ENCODE data around the gene SOAT2.

SOAT2 gene

GRCh38 chr12:53067074-53067992 lies 36.0 kb upstream of the SOAT2 start:
- H3K9me3 ChIP-seq (ENCODE audit: control insufficient read depth, low read length): no peaks in the 10 kb centered on the region
- WGBS, 2 experiments (ENCODE audit: insufficient coverage in 2 of 2): 82 to 89% methylated on average over 4 of the region's 7 CpGs
- peak overlapping the region; percentile 53 for H3K27ac ChIP-seq (ENCODE audit: low read depth, low read length, severe bottlenecking)
- peaks cover 24% of the 10 kb centered on the region for H3K36me3 ChIP-seq (ENCODE audit: control insufficient read depth, insufficient read depth, low read length)
- H3K4me1 ChIP-seq (ENCODE audit: control insufficient read depth, insufficient read depth, low read length, poor library complexity, severe bottlenecking): peaks cover 37% of the 10 kb centered on the region
- no peak overlapping the region for H3K4me3 ChIP-seq (ENCODE audit: extremely low read depth, insufficient read depth, low read length, poor library complexity, severe bottlenecking)

DNA sequence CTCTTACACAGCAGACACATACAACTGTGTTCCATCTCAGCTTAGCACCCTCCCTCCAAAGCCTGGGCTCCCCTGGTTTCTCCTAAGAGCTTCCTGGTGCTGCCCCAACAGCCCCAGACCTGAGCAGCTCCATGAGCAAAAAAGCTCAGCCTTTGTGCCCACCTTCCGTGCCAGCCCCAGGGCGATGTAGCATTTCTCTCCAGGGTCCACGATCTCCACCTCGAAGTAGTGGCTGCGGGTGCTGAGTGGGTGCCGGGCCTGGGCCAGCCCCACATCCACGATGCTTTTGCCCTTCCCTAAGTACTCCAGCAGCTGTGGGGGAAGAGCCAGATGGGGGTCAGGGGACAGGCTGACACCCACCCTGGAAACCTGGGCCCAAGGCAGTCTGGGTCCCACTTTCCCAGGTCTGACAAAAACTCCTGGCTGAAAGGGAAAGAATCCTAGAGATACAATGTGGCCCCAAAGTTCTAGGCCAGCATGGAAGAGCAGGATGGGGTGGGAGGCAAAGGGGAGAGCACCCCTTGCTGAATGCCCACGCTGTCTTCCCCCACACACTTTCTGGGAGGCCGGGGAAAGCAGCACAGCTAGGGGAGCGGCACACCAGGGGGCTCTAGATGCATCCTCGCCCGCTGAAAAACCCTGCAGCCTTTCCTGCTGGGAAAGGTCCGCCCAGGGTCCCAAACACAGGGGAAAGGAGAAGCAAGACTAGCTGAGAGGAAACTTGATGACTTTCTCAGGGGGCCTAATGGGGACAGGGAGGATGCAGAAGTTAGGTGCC lies 35.1 kb upstream of the SOAT2 start:
- Histone ChIP-seq H3K36me3 (ENCODE audit: control insufficient read depth, insufficient read depth, low read length) (peaks cover 19% of the 10 kb centered on the region), H3K4me3 (ENCODE audit: extremely low read depth, insufficient read depth, low read length, poor library complexity, severe bottlenecking) (no peak overlapping the region), H3K27ac (ENCODE audit: low read depth, low read length, severe bottlenecking) (no peak overlapping the region), H3K9me3 (ENCODE audit: control insufficient read depth, low read length) (no peaks in the 10 kb centered on the region), H3K4me1 (ENCODE audit: control insufficient read depth, insufficient read depth, low read length, poor library complexity, severe bottlenecking) (peaks cover 44% of the 10 kb centered on the region)
- WGBS, 2 experiments (ENCODE audit: insufficient coverage in 2 of 2): 91 to 95% methylated on average over 11 to 12 of the region's 13 CpGs

GRCh38 chr12:53068811-53069585 lies 34.3 kb upstream of the SOAT2 start:
- Histone ChIP-seq H3K36me3 (ENCODE audit: control insufficient read depth, insufficient read depth, low read length) (peaks cover 19% of the 10 kb centered on the region), H3K27ac (ENCODE audit: low read depth, low read length, severe bottlenecking) (no peak overlapping the region), H3K9me3 (ENCODE audit: control insufficient read depth, low read length) (no peaks in the 10 kb centered on the region), H3K4me1 (ENCODE audit: control insufficient read depth, insufficient read depth, low read length, poor library complexity, severe bottlenecking) (peaks cover 44% of the 10 kb centered on the region), H3K4me3 (ENCODE audit: extremely low read depth, insufficient read depth, low read length, poor library complexity, severe bottlenecking) (no peak overlapping the region)
- 68 to 90% methylated on average over 5 to 10 of the region's 15 CpGs for WGBS, 2 experiments (ENCODE audit: insufficient coverage in 2 of 2)

- 79 to 82% methylated on average over 3 to 4 of the region's 12 CpGs for WGBS, 2 experiments (ENCODE audit: insufficient coverage in 2 of 2)
- peaks cover 44% of the 10 kb centered on the region for H3K4me1 ChIP-seq (ENCODE audit: control insufficient read depth, insufficient read depth, low read length, poor library complexity, severe bottlenecking)
These were observed 33.5 kb upstream of the SOAT2 start for GRCh38 chr12:53069621-53070410.

GRCh38 chr12:53070877-53071492 lies 32.3 kb upstream of the SOAT2 start:
- Histone ChIP-seq H3K36me3 (ENCODE audit: control insufficient read depth, insufficient read depth, low read length) (peaks cover 30% of the 10 kb centered on the region), H3K9me3 (ENCODE audit: control insufficient read depth, low read length) (no peaks in the 10 kb centered on the region), H3K27ac (ENCODE audit: low read depth, low read length, severe bottlenecking) (peak overlapping the region; percentile 53), H3K4me3 (ENCODE audit: extremely low read depth, insufficient read depth, low read length, poor library complexity, severe bottlenecking) (no peak overlapping the region), H3K4me1 (ENCODE audit: control insufficient read depth, insufficient read depth, low read length, poor library complexity, severe bottlenecking) (peaks cover 44% of the 10 kb centered on the region)
- WGBS, 2 experiments (ENCODE audit: insufficient coverage in 2 of 2): 80 to 81% methylated on average over 1 to 4 of the region's 7 CpGs

More at GRCh38 chr12:53069621-53070410, 33.5 kb upstream of the SOAT2 start:
- H3K27ac ChIP-seq (ENCODE audit: low read depth, low read length, severe bottlenecking): no peak overlapping the region
- H3K4me3 ChIP-seq (ENCODE audit: extremely low read depth, insufficient read depth, low read length, poor library complexity, severe bottlenecking): no peak overlapping the region
- peaks cover 27% of the 10 kb centered on the region for H3K36me3 ChIP-seq (ENCODE audit: control insufficient read depth, insufficient read depth, low read length)
- H3K9me3 ChIP-seq (ENCODE audit: control insufficient read depth, low read length): no peaks in the 10 kb centered on the region

DNA sequence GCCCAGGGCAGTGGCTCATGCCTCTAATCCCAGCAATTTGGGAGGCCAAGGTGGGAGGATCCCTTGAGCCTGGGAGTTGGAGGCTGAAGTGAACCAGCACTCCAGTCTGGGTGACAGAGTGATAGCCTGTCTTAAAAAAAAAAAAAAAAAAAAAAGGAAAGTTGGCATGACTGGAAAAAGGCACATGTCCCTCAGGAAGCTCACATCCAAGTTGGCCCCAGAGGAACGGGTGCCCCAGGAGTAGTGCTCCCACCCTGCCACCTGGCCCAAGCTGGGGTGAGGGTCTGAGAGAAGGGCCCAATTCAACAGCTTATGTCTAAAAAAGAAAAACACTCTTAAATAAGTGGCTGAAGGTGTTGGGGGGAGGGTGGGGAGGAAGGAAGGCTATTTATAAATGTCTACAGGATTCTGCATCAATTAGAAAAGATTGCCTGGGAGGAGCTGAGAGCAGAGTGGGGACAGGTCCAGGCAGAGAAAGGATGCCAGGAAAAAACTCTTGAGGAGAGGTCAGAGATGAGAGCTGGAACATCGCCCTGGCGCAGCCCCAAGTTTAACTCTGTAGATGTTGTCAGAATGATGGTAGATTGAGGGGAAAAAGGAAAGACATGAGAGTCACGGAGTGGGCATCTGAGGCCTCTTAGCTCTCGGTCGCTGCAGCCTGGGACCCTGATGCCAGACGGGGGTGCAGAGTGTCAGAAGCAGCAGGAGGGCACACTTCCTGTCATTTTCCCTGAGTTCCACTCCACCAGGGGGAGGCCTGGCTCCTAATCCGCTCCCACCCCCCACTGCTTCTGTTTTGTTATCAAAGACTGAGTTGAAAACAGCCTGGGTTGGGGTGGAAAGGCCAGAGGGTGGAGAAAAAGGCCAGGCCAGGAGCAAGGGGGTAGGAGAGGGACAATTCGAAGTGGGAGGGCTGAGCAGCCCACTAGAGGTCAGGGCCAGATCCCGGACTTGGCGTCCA lies 31.4 kb upstream of the SOAT2 start:
- peaks cover 35% of the 10 kb centered on the region for H3K4me1 ChIP-seq (ENCODE audit: control insufficient read depth, insufficient read depth, low read length, poor library complexity, severe bottlenecking)
- peak overlapping the region; percentile 53 for H3K27ac ChIP-seq (ENCODE audit: low read depth, low read length, severe bottlenecking)
- no peak overlapping the region for H3K4me3 ChIP-seq (ENCODE audit: extremely low read depth, insufficient read depth, low read length, poor library complexity, severe bottlenecking)
- no peaks in the 10 kb centered on the region for H3K9me3 ChIP-seq (ENCODE audit: control insufficient read depth, low read length)
- H3K36me3 ChIP-seq (ENCODE audit: control insufficient read depth, insufficient read depth, low read length): peaks cover 33% of the 10 kb centered on the region
- 53 to 64% methylated on average over 8 to 9 of the region's 11 CpGs for WGBS, 2 experiments (ENCODE audit: insufficient coverage in 2 of 2)

DNA sequence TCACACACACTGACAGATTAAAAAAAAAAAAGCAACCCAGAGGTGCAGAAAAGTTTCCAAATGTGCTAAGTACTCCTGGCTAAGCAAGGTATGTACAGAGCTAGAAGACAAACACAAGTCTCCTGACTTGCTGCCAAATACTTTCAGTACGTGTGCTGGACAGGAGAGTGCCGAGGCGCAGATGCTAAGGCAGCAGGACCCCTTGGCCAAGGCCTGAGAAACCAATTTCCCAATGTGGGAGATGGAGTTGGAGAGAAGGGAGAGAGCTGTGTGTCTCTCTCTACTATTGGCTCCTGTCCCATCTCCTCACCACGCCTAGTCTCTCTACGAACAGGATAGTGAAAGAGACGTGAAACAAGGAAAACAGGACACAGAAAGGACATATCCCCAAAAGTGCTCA lies 29.4 kb upstream of the SOAT2 start:
- 94 to 97% methylated on average over 5 of the region's 6 CpGs for WGBS, 2 experiments (ENCODE audit: insufficient coverage in 2 of 2)
- Histone ChIP-seq H3K27ac (ENCODE audit: low read depth, low read length, severe bottlenecking) (no peak overlapping the region), H3K9me3 (ENCODE audit: control insufficient read depth, low read length) (no peaks in the 10 kb centered on the region), H3K36me3 (ENCODE audit: control insufficient read depth, insufficient read depth, low read length) (peaks cover 40% of the 10 kb centered on the region), H3K4me1 (ENCODE audit: control insufficient read depth, insufficient read depth, low read length, poor library complexity, severe bottlenecking) (peaks cover 29% of the 10 kb centered on the region), H3K4me3 (ENCODE audit: extremely low read depth, insufficient read depth, low read length, poor library complexity, severe bottlenecking) (no peak overlapping the region)

GRCh38 chr12:53074283-53074998 lies 28.8 kb upstream of the SOAT2 start:
- Histone ChIP-seq H3K9me3 (ENCODE audit: control insufficient read depth, low read length) (no peaks in the 10 kb centered on the region), H3K27ac (ENCODE audit: low read depth, low read length, severe bottlenecking) (no peak overlapping the region), H3K4me3 (ENCODE audit: extremely low read depth, insufficient read depth, low read length, poor library complexity, severe bottlenecking) (no peak overlapping the region), H3K36me3 (ENCODE audit: control insufficient read depth, insufficient read depth, low read length) (peaks cover 40% of the 10 kb centered on the region), H3K4me1 (ENCODE audit: control insufficient read depth, insufficient read depth, low read length, poor library complexity, severe bottlenecking) (peaks cover 29% of the 10 kb centered on the region)
- WGBS, 2 experiments (ENCODE audit: insufficient coverage in 2 of 2): 96 to 97% methylated on average over 8 to 11 of the region's 11 CpGs
